H1 (cell line): ENCODE measurements around the gene PVR. TPM values are rescaled to one million over a fixed set of nuclear protein-coding genes. Genes with fewer than 3 reads are reported as not detected.

ENCODE experiments used
- CTCF ChIA-PET: fragments of 300-600 bp; sonication (Branson Sonifier 250); formaldehyde crosslinking; loops from one replicate; lab custom pipeline; 2021; ENCODE audit not compliant: partially characterized antibody; lab: Charles Lee
- POLR2A ChIA-PET: fragments of 300-600 bp; sonication (Branson Sonifier 250); formaldehyde crosslinking; loops from one replicate; lab custom pipeline; 2021; ENCODE audit warnings: inconsistent platforms; ENCODE audit not compliant: partially characterized antibody; lab: Charles Lee
- DNase-seq, 2 experiments: peaks; one replicate each; pipeline versions ENCODE4 v3.0.0 to v3.0.0-alpha.2; 2010 to 2022; ENCODE audit warnings: low spot score in 2 of 2, low read depth in 1 of 2, mixed read lengths in 1 of 2
- FAIRE-seq: peaks from 2 replicates; lab custom pipeline; 2011; peaks lifted over from hg19 to GRCh38; lab: Jason Lieb, UNC
- H2AFZ ChIP-seq: 2 replicates; pipeline ENCODE4 v1.8.1; 2012; ENCODE audit warnings: low read length, inconsistent platforms
- H2AK5ac ChIP-seq: 2 replicates; pipeline ENCODE4 v1.6.1; 2013; ENCODE audit warnings: low read depth, low read length
- H2BK120ac ChIP-seq: replicated peaks from 2 replicates; pipeline ENCODE3; 2013; ENCODE audit warnings: low read depth, low read length, inconsistent platforms
- H2BK12ac ChIP-seq: 2 replicates; pipeline ENCODE4 v1.6.1; 2013; ENCODE audit warnings: low read depth, low read length
- H2BK15ac ChIP-seq: 2 replicates; pipeline ENCODE4 v1.6.1; 2013; ENCODE audit warnings: low read length
- H2BK20ac ChIP-seq: 2 replicates; pipeline ENCODE4 v1.6.1; 2013; ENCODE audit warnings: low read length
- H2BK5ac ChIP-seq: 2 replicates; pipeline ENCODE4 v1.6.1; 2013; ENCODE audit warnings: low read depth, low read length
- H3K14ac ChIP-seq: 2 replicates; pipeline ENCODE4 v1.6.1; 2013; ENCODE audit warnings: inconsistent platforms; ENCODE audit not compliant: insufficient read length
- H3K18ac ChIP-seq: 2 replicates; pipeline ENCODE4 v1.6.1; 2013; ENCODE audit warnings: low read length; ENCODE audit errors: extremely low read depth
- H3K23ac ChIP-seq: 2 replicates; pipeline ENCODE4 v1.6.1; 2013; ENCODE audit warnings: inconsistent platforms; ENCODE audit not compliant: insufficient read length
- H3K23me2 ChIP-seq: 2 replicates; pipeline ENCODE4 v1.6.1; 2013; ENCODE audit warnings: low read depth, low read length
- H3K27ac ChIP-seq: 2 replicates; pipeline ENCODE4 v1.6.1; 2011; ENCODE audit warnings: low read depth, low read length, inconsistent platforms
- H3K27me3 ChIP-seq, 4 experiments: replicated peaks in 1 of 4; 1 replicate in 1 of 4; 2 replicates in 3 of 4; pipeline versions ENCODE4 v1.6.1 to v1.8.1; 2011 to 2013; ENCODE audit warnings: low read length in 3 of 4, mild to moderate bottlenecking in 3 of 4, inconsistent platforms in 2 of 4, mixed read lengths in 2 of 4, moderate library complexity in 1 of 4; ENCODE audit not compliant: control insufficient read depth in 3 of 4, insufficient read depth in 3 of 4; ENCODE audit errors: extremely low read depth in 1 of 4
- H3K36me3 ChIP-seq, 4 experiments: 2 replicates each; pipeline versions ENCODE4 v1.6.1 to v1.8.1; 2011 to 2013; ENCODE audit warnings: mild to moderate bottlenecking in 4 of 4, low read length in 3 of 4, moderate library complexity in 2 of 4, control low read depth in 1 of 4, inconsistent platforms in 1 of 4; ENCODE audit not compliant: insufficient read depth in 4 of 4, control insufficient read depth in 2 of 4
- H3K4ac ChIP-seq: replicated peaks from 2 replicates; pipeline ENCODE3; 2013; ENCODE audit warnings: low read length, low read depth, mixed read lengths, inconsistent platforms; ENCODE audit not compliant: insufficient read length
- H3K4me1 ChIP-seq, 4 experiments: replicated peaks in 1 of 4; 1 replicate in 1 of 4; 2 replicates in 3 of 4; pipeline versions ENCODE4 v1.6.1 to v1.8.1; 2011 to 2013; ENCODE audit warnings: low read length in 3 of 4, inconsistent platforms in 2 of 4, mixed read lengths in 1 of 4; ENCODE audit not compliant: insufficient read depth in 4 of 4, control insufficient read depth in 3 of 4
- H3K4me2 ChIP-seq, 2 experiments: 2 replicates each; pipeline versions ENCODE4 v1.6.1 to v1.8.1; 2011 to 2013; ENCODE audit warnings: low read depth in 2 of 2, low read length in 2 of 2, control low read depth in 1 of 2, inconsistent platforms in 1 of 2, mild to moderate bottlenecking in 1 of 2; ENCODE audit not compliant: insufficient read depth in 1 of 2
- H3K4me3 ChIP-seq, 4 experiments: fragments of 200-600, 300-600 bp in 1 of 4; sonication (generic), shearing (Covaris generic), sonication (Bioruptor Twin) in 1 of 4; 2 replicates each; pipeline versions ENCODE4 v1.5.1 to v1.8.1; 2011 to 2016; ENCODE audit warnings: low read length in 4 of 4, low read depth in 3 of 4, control low read depth in 2 of 4, inconsistent platforms in 2 of 4, mild to moderate bottlenecking in 2 of 4, mixed read lengths in 1 of 4, moderate library complexity in 1 of 4; ENCODE audit not compliant: insufficient read depth in 2 of 4; ENCODE audit errors: extremely low read depth in 1 of 4
- H3K56ac ChIP-seq: replicated peaks from 2 replicates; pipeline ENCODE3; 2013; ENCODE audit warnings: low read depth, mild to moderate bottlenecking, mixed read lengths, low read length, inconsistent platforms; ENCODE audit not compliant: insufficient read length
- H3K79me1 ChIP-seq: 2 replicates; pipeline ENCODE4 v1.6.1; 2013; ENCODE audit warnings: low read depth, low read length, control low read depth
- H3K79me2 ChIP-seq, 2 experiments: 2 replicates each; pipeline versions ENCODE4 v1.6.1 to v1.8.1; 2012 to 2013; ENCODE audit warnings: low read length in 2 of 2, mild to moderate bottlenecking in 2 of 2, inconsistent platforms in 1 of 2; ENCODE audit not compliant: insufficient read depth in 2 of 2, control insufficient read depth in 1 of 2
- H3K9ac ChIP-seq, 4 experiments: replicated peaks in 1 of 4; 1 replicate in 1 of 4; 2 replicates in 3 of 4; pipeline versions ENCODE4 v1.6.1 to v1.8.1; 2011 to 2013; ENCODE audit warnings: low read depth in 3 of 4, low read length in 3 of 4, control low read depth in 2 of 4, mild to moderate bottlenecking in 2 of 4, moderate library complexity in 2 of 4, inconsistent platforms in 1 of 4; ENCODE audit errors: extremely low read depth in 1 of 4
- H3K9me3 ChIP-seq, 2 experiments: 2 replicates each; pipeline versions ENCODE4 v1.6.1 to v1.8.1; 2012 to 2013; ENCODE audit warnings: mild to moderate bottlenecking in 2 of 2, moderate library complexity in 2 of 2, control low read depth in 1 of 2, inconsistent platforms in 1 of 2, low read depth in 1 of 2, low read length in 1 of 2, mixed read lengths in 1 of 2; ENCODE audit not compliant: insufficient read depth in 2 of 2
- H4K20me1 ChIP-seq, 2 experiments: replicated peaks in 1 of 2; 2 replicates each; pipeline versions ENCODE3 to v1.8.1; 2011 to 2013; ENCODE audit warnings: inconsistent platforms in 2 of 2, low read length in 2 of 2, mild to moderate bottlenecking in 1 of 2; ENCODE audit not compliant: insufficient read depth in 2 of 2, control insufficient read depth in 1 of 2
- H4K5ac ChIP-seq: 2 replicates; pipeline ENCODE4 v1.6.1; 2013; ENCODE audit warnings: low read length, low read depth, mixed read lengths, inconsistent platforms; ENCODE audit not compliant: insufficient read length
- H4K8ac ChIP-seq: 2 replicates; pipeline ENCODE4 v1.8.0; 2013; ENCODE audit warnings: mild to moderate bottlenecking, moderate library complexity, low read length, inconsistent platforms; ENCODE audit not compliant: insufficient read depth; ENCODE audit errors: extremely low read depth
- H4K91ac ChIP-seq: replicated peaks from 2 replicates; pipeline ENCODE3; 2013; ENCODE audit warnings: low read length, mixed read lengths, inconsistent platforms; ENCODE audit not compliant: insufficient read length
- E2F6 ChIP-seq: IDR thresholded peaks from 2 replicates; pipeline ENCODE4 v1.6.1; 2012; ENCODE audit warnings: inconsistent platforms
- HDAC2 ChIP-seq, 2 experiments: fragments of 300-600 bp in 1 of 2; sonication (generic) in 1 of 2; IDR thresholded peaks; 2 replicates each; pipeline ENCODE4 v1.6.1; 2011 to 2012; ENCODE audit warnings: low read depth in 2 of 2, low read length in 2 of 2, mild to moderate bottlenecking in 2 of 2, moderate library complexity in 2 of 2, borderline replicate concordance in 1 of 2, inconsistent platforms in 1 of 2
- SAP30 ChIP-seq: fragments of 300-600 bp; sonication (generic); IDR thresholded peaks from 2 replicates; pipeline ENCODE4 v1.7.1; 2012; ENCODE audit warnings: low read length, moderate library complexity, mild to moderate bottlenecking, inconsistent platforms; ENCODE audit not compliant: insufficient read depth, insufficient replicate concordance
- SIN3A ChIP-seq, 2 experiments: IDR thresholded peaks in 1 of 2; conservative IDR thresholded peaks in 1 of 2; 2 replicates each; pipeline ENCODE4 v1.6.1; 2011 to 2012; ENCODE audit warnings: low read length in 2 of 2, improper control_type of control experiment in 1 of 2, low read depth in 1 of 2, mild to moderate bottlenecking in 1 of 2
- SIRT6 ChIP-seq: IDR thresholded peaks from one replicate; pipeline ENCODE4 v1.7.1; 2012; ENCODE audit warnings: low read length, inconsistent platforms
- SRF ChIP-seq: IDR thresholded peaks from 2 replicates; pipeline ENCODE4 v1.6.1; 2011; ENCODE audit warnings: mild to moderate bottlenecking, low read depth, low read length, moderate library complexity
- SUZ12 ChIP-seq: fragments of 200-600 bp; sonication (generic); IDR thresholded peaks from 2 replicates; pipeline ENCODE4 v1.6.1; 2012; ENCODE audit warnings: mild to moderate bottlenecking, inconsistent platforms, low read length, moderate library complexity, mixed read lengths
- TBP ChIP-seq: IDR thresholded peaks from 2 replicates; pipeline ENCODE4 v1.6.1; 2011; ENCODE audit warnings: low read depth, low read length, improper control_type of control experiment
- WGBS, 2 experiments: shearing (Covaris generic) in 1 of 2; methylation state at CpG; one replicate each; pipeline versions ENCODE4 v1.1.6 to v1.1.7; 2013 to 2015; ENCODE audit warnings: low lambda C conversion rate in 2 of 2, mixed read lengths in 2 of 2, inconsistent platforms in 1 of 2, low coverage in 1 of 2, missing lambda C conversion rate in 1 of 2; ENCODE audit not compliant: insufficient replicate concordance in 2 of 2, insufficient coverage in 1 of 2, insufficient read length in 1 of 2; ENCODE audit errors: extremely low coverage in 1 of 2, missing lambda C conversion rate in 1 of 2; 5-methylcytosine and 5-hydroxymethylcytosine counted together
- polyA plus RNA-seq, 7 experiments: library from polyadenylated mRNA; depleted of rRNA in 3 of 7; stranded (reverse) in 5 of 7; unstranded in 2 of 7; fragments of >200 nt in 5 of 7; fragments of 200-250 nt in 2 of 7; gene quantifications; 1 replicate in 5 of 7; 2 replicates in 1 of 7; 4 replicates in 1 of 7; pipeline versions ENCODE4 v1.2.1 to v1.2.3, GENCODE V29; 2011 to 2013; ENCODE audit warnings: missing spikeins in 2 of 7, mixed read lengths in 2 of 7
- total RNA-seq: library from RNA; stranded (reverse); fragmentation: NEBNext Ultra II Directional; extraction: Animal tissue kit (Norgen Biotek cat#: 25700); gene quantifications from 2 replicates; pipeline ENCODE4 v1.2.1, GENCODE V29; 2021
- TF ChIP-seq, protein P1 (sequence below): IDR thresholded peaks from 2 replicates; pipeline ENCODE4 v1.6.1; 2012; ENCODE audit warnings: low read length, inconsistent platforms

PVR gene
- total and polyA plus RNA-seq, 2 of the 8 experiments (the other 6 are each of a cell fraction or from before 2014, with no cell fraction given): 13.3 to 14.8 TPM

DNA sequence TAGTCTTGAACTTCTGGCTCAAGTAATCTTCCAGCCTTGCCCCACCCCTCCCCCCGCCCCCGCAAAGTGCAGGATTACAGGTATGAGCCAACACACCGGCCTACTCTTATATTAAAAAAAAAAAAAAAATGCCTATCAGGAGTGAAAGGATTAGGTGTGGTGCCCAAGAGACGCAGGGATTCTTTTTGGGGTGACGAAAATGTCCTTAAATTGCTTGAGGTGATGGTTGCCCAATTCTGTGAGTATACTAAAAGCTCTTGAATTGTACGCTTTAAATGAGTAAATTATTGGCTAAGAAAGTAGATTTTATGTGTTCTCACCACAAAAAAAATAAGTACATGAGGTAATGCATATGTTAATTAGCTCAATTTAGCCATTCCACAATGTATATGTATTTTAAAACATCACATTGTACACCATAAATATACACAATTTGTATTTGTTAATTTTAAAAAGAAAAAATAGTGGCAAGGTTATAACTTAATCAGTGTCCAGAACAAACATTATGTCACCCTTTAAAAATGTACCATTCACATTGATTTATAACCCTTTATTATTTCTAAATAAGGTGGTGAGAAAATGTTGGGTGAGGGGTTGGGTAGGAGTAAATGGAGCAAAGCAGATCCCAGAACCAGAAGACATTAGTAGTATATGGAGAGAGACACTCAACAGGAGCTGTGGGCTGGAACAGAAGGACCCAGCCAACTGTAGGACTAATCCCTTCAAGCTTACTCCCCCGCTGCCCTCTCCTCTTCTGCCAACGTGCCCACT, 26.4 kb upstream of the PVR start:
- no peaks in the 10 kb centered on the region for H4K20me1 ChIP-seq
- 77% methylated on average over 8 of the region's 8 CpGs; no CpG with 5 or more reads in 1 of the 2 experiments for WGBS, 2 experiments
- H3K23me2 ChIP-seq: no peaks in the 10 kb centered on the region
- H3K14ac ChIP-seq: no peak overlapping the region
- no peak overlapping the region for H2AFZ ChIP-seq
- DNase-seq: no peak
- H2BK12ac ChIP-seq: no peak overlapping the region
- no peak overlapping the region for H3K18ac ChIP-seq
- no peak for FAIRE-seq
- H2BK15ac ChIP-seq: no peak overlapping the region
- H3K36me3 ChIP-seq: no peaks in the 10 kb centered on the region
- H3K23ac ChIP-seq: no peak overlapping the region
- no peak overlapping the region for H4K8ac ChIP-seq
- CTCF ChIA-PET: interaction anchor here (0.6 to 2.6 kb wide), 12 partner anchors 8 to 114 kb away, joined by 3 to 13 read pairs (median 3); no protein-coding TSS in a partner anchor
- no peak overlapping the region for H3K4me3 ChIP-seq
- no peaks in the 10 kb centered on the region for H3K79me1 ChIP-seq
- POLR2A ChIA-PET: interaction anchor here (0.6 to 1.9 kb wide), 2 partner anchors 9 to 985 kb away, joined by 3 to 5 read pairs; no protein-coding TSS in a partner anchor
- H2BK120ac ChIP-seq: no peak overlapping the region
- H3K27me3 ChIP-seq: no peaks in the 10 kb centered on the region
- no peak overlapping the region for H2BK20ac ChIP-seq
- no peaks in the 10 kb centered on the region for H3K4me1 ChIP-seq
- no peak overlapping the region for H3K4ac ChIP-seq
- H3K56ac ChIP-seq: no peak overlapping the region
- H2BK5ac ChIP-seq: no peak overlapping the region
- no peaks in the 10 kb centered on the region for H3K9me3 ChIP-seq
- H2AK5ac ChIP-seq: no peak overlapping the region
- no peak overlapping the region for H4K91ac ChIP-seq
- H4K5ac ChIP-seq: no peak overlapping the region
- H3K9ac ChIP-seq: no peak overlapping the region
- no peaks in the 10 kb centered on the region for H3K79me2 ChIP-seq
- H3K27ac ChIP-seq: no peak overlapping the region
- no peak overlapping the region for H3K4me2 ChIP-seq
- TF ChIP-seq E2F6 (no peak), SIN3A (conservative IDR thresholded peaks at IDR 0.05 in 1 of 2, IDR thresholded peaks at IDR 0.05 in 1 of 2; ENCODE audit: low read depth in 1 of 2, low read length in 2 of 2) (no peak), HDAC2 (IDR thresholded peaks at IDR 0.05; ENCODE audit: borderline replicate concordance in 1 of 2, low read depth in 2 of 2, low read length in 2 of 2) (no peak), SRF (no peak), SIRT6 (no peak), SUZ12 (no peak), TBP (no peak), SAP30 (no peak)
- TF ChIP-seq, protein P1, sequence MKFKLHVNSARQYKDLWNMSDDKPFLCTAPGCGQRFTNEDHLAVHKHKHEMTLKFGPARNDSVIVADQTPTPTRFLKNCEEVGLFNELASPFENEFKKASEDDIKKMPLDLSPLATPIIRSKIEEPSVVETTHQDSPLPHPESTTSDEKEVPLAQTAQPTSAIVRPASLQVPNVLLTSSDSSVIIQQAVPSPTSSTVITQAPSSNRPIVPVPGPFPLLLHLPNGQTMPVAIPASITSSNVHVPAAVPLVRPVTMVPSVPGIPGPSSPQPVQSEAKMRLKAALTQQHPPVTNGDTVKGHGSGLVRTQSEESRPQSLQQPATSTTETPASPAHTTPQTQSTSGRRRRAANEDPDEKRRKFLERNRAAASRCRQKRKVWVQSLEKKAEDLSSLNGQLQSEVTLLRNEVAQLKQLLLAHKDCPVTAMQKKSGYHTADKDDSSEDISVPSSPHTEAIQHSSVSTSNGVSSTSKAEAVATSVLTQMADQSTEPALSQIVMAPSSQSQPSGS: no peak
